Activated CD4-positive, alpha-beta T cell treated with anti-CD3 and anti-CD28 coated beads, Interleukin-2, amount 10 ng/mL, durations not matched to agents 24 days and 14 days (primary cell): Measurements from ENCODE around the gene WDR7. TPM values are rescaled to one million over a fixed set of nuclear protein-coding genes. Genes with fewer than 3 reads are reported as not detected.

Experiments
- DNase-seq: peaks from one replicate; pipeline ENCODE4 v3.0.0; 2022
- H3K27ac Mint-ChIP-seq: one replicate; pipeline ENCODE4 v1.8.0; 2022; ENCODE audit warnings: mild to moderate bottlenecking, mixed read lengths
- H3K27me3 Mint-ChIP-seq: one replicate; pipeline ENCODE4 v1.8.0; 2022; ENCODE audit warnings: mixed read lengths
- H3K36me3 Mint-ChIP-seq: one replicate; pipeline ENCODE4 v1.8.0; 2022; ENCODE audit warnings: low read depth, mild to moderate bottlenecking, mixed read lengths
- H3K4me1 Mint-ChIP-seq: one replicate; pipeline ENCODE4 v1.8.0; 2021; ENCODE audit warnings: mixed read lengths
- H3K4me3 Mint-ChIP-seq: one replicate; pipeline ENCODE4 v1.8.0; 2022; ENCODE audit warnings: mild to moderate bottlenecking, moderate library complexity, mixed read lengths
- H3K9me3 Mint-ChIP-seq: one replicate; pipeline ENCODE4 v1.8.0; 2021; ENCODE audit warnings: mixed read lengths
- intact Hi-C: fragments of 100-400 bp; cut with micrococcal nuclease; formaldehyde crosslinking; loops from one replicate; pipeline ENCODE4 v1.15.1; 2023
- total RNA-seq: library from RNA; stranded (reverse); gene quantifications from 2 replicates; pipeline ENCODE4 v1.2.3, GENCODE V29; 2022

WDR7 gene
- total RNA-seq, 1 donor from 2014 or later = 26.0 TPM

GRCh38 chr18:56982766-56983165 lies 331.6 kb downstream of the WDR7 start:
- Mint-ChIP-seq H3K9me3 (peaks cover 4% of the 10 kb centered on the region), H3K27me3 (no peaks in the 10 kb centered on the region), H3K36me3 (no peaks in the 10 kb centered on the region), H3K27ac (no peak overlapping the region), H3K4me3 (no peak overlapping the region), H3K4me1 (peaks cover 3% of the 10 kb centered on the region)
- intact Hi-C loops = no loop called here
- no peak for DNase-seq

- DNase-seq = no peak
- Mint-ChIP-seq H3K27me3 (no peaks in the 10 kb centered on the region), H3K36me3 (no peaks in the 10 kb centered on the region), H3K4me1 (peaks cover 3% of the 10 kb centered on the region), H3K9me3 (peaks cover 4% of the 10 kb centered on the region), H3K4me3 (no peak overlapping the region), H3K27ac (no peak overlapping the region)
- intact Hi-C loops = no loop called here
Observed at GRCh38 chr18:56983275-56983992, 332.3 kb downstream of the WDR7 start.

DNA sequence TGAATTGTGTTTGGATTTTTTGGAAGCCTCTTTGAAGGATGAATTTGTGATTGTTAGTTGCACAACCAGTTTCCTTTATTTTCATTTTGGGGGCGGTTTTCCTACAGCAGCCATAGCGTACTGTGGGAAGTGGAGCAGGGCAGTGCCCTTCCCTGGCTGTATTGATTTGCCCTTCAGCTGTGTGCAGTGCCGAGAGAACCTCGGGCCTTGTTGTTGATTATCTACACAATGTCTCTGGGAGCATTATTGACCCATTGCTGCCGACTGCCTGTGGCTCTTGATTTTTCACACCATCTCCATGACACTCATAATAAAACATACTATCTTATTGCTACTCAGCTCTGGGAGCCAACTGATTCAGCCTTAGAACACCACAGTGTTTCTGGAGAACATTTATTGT lies 333.6 kb downstream of the WDR7 start:
- H3K4me3 Mint-ChIP-seq = no peak overlapping the region
- peaks cover 4% of the 10 kb centered on the region for H3K9me3 Mint-ChIP-seq
- H3K27ac Mint-ChIP-seq = no peak overlapping the region
- H3K36me3 Mint-ChIP-seq = no peaks in the 10 kb centered on the region
- peaks cover 3% of the 10 kb centered on the region for H3K4me1 Mint-ChIP-seq
- DNase-seq = no peak
- intact Hi-C loops = no loop called here
- H3K27me3 Mint-ChIP-seq = no peaks in the 10 kb centered on the region

DNA sequence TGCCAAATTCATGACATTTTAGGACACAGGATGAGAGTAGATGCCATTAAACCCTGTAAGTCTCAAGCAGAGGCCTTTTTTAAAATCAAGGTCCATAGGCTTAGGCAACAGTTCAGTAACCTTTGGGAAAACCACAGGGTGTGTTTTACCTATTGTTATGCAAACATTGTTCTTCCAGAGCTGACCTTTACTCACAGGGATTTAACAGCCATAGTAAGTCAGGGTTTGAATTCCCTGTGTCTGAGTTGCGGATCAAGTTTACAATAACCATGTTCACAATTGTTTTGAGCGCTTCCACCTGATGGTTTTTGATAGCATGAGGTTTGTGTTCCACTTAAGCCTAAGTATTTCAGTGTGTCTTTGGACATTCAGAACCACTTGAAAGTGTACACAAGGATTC lies 335.7 kb downstream of the WDR7 start:
- no peak overlapping the region for H3K27ac Mint-ChIP-seq
- no peaks in the 10 kb centered on the region for H3K27me3 Mint-ChIP-seq
- peaks cover 3% of the 10 kb centered on the region for H3K4me1 Mint-ChIP-seq
- H3K4me3 Mint-ChIP-seq = no peak overlapping the region
- intact Hi-C loops = no loop called here
- no peak for DNase-seq
- H3K36me3 Mint-ChIP-seq = peaks cover 3% of the 10 kb centered on the region
- H3K9me3 Mint-ChIP-seq = no peaks in the 10 kb centered on the region

- intact Hi-C loops = no loop called here
- Mint-ChIP-seq H3K4me1 (peaks cover 5% of the 10 kb centered on the region), H3K27me3 (no peaks in the 10 kb centered on the region), H3K4me3 (no peak overlapping the region), H3K36me3 (peaks cover 3% of the 10 kb centered on the region), H3K9me3 (no peaks in the 10 kb centered on the region), H3K27ac (no peak overlapping the region)
- DNase-seq = no peak
Observed at GRCh38 chr18:56987236-56987635, 336.1 kb downstream of the WDR7 start.

DNA sequence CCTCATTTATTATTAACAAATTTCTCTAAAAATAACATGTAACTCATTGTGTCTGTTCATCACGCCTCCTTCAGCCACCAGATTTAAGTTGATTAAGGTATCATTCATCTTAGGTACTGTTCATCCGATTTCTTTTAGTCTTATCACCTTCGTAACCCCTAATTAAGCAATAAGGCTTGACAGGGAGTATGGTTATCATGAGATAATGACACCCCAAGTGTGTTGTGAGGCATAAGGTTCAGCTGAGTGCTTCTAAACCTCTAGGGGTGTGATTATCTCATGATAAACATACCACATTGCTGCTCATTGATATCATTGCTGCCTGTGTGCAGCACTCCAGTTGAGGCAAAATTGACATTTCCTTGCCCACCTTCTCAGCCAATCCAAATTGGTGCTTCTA lies 336.9 kb downstream of the WDR7 start:
- no peaks in the 10 kb centered on the region for H3K27me3 Mint-ChIP-seq
- no peak for DNase-seq
- intact Hi-C loops = no loop called here
- no peak overlapping the region for H3K4me3 Mint-ChIP-seq
- peaks cover 8% of the 10 kb centered on the region for H3K4me1 Mint-ChIP-seq
- no peaks in the 10 kb centered on the region for H3K9me3 Mint-ChIP-seq
- H3K27ac Mint-ChIP-seq = no peak overlapping the region
- peaks cover 6% of the 10 kb centered on the region for H3K36me3 Mint-ChIP-seq

DNA sequence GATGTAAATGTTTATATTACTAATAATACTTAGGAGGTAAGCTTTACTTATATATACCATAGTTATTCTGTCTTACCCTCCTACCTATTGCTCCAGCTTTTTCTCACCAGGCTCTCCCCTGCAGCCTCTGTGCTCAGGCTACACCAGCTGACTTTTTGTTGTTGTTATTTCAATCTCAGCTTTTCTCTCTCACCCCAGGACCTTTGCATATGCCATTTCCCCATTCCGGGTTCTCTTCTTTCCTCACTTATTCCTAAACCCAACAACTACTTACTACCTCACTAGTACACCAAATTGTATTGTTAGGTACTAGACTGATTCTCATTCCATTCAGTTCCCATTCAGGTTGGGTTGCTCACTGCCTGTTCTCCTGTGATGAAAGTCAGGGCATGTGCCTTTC lies 339.5 kb downstream of the WDR7 start:
- no peak overlapping the region for H3K4me3 Mint-ChIP-seq
- H3K27ac Mint-ChIP-seq = no peak overlapping the region
- no peaks in the 10 kb centered on the region for H3K27me3 Mint-ChIP-seq
- H3K36me3 Mint-ChIP-seq = peaks cover 6% of the 10 kb centered on the region
- H3K9me3 Mint-ChIP-seq = no peaks in the 10 kb centered on the region
- intact Hi-C loops = no loop called here
- peaks cover 9% of the 10 kb centered on the region for H3K4me1 Mint-ChIP-seq
- DNase-seq = no peak

DNA sequence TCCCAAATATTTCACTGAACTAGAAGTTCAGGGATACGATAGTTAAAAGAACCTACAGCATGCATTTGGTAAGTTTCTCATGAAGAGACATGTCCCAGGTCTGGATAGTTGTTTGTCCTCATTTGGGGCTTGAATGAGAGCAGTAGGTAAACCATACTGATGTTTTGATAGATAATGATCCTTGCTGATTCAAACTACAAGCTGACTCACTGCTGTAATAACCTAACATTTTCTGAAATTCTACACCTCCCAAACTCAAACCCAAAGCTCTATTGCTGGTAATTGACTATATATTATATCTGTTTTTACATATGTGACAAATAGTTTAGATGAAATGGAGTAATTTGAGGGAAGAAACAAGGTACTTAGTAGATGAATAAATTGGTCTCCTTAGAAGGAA lies 341.6 kb downstream of the WDR7 start:
- H3K4me1 Mint-ChIP-seq = peaks cover 12% of the 10 kb centered on the region
- no peaks in the 10 kb centered on the region for H3K27me3 Mint-ChIP-seq
- no peak for DNase-seq
- intact Hi-C loops = loop anchor here (1.0 kb wide), 1 partner anchor 12 kb away; no protein-coding TSS in a partner anchor
- H3K36me3 Mint-ChIP-seq = peaks cover 7% of the 10 kb centered on the region
- no peak overlapping the region for H3K4me3 Mint-ChIP-seq
- no peaks in the 10 kb centered on the region for H3K9me3 Mint-ChIP-seq
- peak overlapping the region; percentile 72 for H3K27ac Mint-ChIP-seq

- H3K9me3 Mint-ChIP-seq = no peaks in the 10 kb centered on the region
- H3K27me3 Mint-ChIP-seq = no peaks in the 10 kb centered on the region
- peaks cover 14% of the 10 kb centered on the region for H3K4me1 Mint-ChIP-seq
- H3K36me3 Mint-ChIP-seq = peaks cover 7% of the 10 kb centered on the region
- H3K4me3 Mint-ChIP-seq = no peak overlapping the region
- no peak overlapping the region for H3K27ac Mint-ChIP-seq
- intact Hi-C loops = no loop called here
- DNase-seq = no peak
Observed at GRCh38 chr18:56995579-56996188, 344.5 kb downstream of the WDR7 start.

DNA sequence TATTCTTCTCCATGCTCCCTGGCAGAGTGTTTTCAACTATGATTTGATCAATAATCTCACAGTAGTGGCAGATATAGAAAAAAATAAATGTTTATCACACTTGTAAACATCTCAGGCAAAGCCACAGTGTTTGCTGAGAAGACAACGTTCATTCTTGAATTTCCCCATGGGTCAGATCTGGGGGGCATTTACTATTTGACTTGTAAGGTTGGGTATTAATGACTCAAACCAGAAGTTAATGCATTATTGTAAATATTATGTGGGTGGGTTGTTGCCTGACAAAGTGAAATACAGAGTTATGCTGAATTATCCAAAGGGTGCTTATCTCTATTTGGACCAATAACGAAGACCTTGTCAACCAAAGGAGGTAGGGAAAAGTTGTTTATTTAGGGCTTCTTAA lies 346.0 kb downstream of the WDR7 start:
- Mint-ChIP-seq H3K4me1 (peaks cover 12% of the 10 kb centered on the region), H3K36me3 (peaks cover 5% of the 10 kb centered on the region), H3K4me3 (no peak overlapping the region), H3K27ac (no peak overlapping the region), H3K9me3 (no peaks in the 10 kb centered on the region), H3K27me3 (no peaks in the 10 kb centered on the region)
- intact Hi-C loops = no loop called here
- no peak for DNase-seq

DNA sequence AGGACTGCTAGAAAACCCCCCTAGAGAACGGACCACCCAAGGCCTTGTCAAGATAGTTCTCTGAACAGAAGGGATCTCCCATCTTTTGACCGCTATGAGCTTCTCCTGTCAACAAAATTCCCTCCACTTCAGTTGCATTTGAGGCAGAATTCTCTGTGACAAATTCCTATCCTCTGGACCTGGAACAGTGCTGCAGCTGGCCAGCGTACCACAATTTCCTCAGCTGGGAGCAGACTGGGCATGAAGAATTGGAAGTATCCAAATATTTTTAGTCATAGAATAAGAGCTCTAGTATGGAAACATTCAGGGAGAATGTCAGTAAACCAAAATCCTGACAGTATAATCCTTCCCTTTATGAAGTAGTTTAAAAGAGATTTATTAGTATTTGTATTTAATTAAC lies 348.7 kb downstream of the WDR7 start:
- peaks cover 2% of the 10 kb centered on the region for H3K36me3 Mint-ChIP-seq
- peaks cover 15% of the 10 kb centered on the region for H3K4me1 Mint-ChIP-seq
- intact Hi-C loops = loop anchor here (5.0 kb wide), 1 partner anchor 283 kb away; no protein-coding TSS in a partner anchor
- no peak for DNase-seq
- no peak overlapping the region for H3K27ac Mint-ChIP-seq
- no peaks in the 10 kb centered on the region for H3K27me3 Mint-ChIP-seq
- H3K9me3 Mint-ChIP-seq = no peaks in the 10 kb centered on the region
- H3K4me3 Mint-ChIP-seq = no peak overlapping the region

DNA sequence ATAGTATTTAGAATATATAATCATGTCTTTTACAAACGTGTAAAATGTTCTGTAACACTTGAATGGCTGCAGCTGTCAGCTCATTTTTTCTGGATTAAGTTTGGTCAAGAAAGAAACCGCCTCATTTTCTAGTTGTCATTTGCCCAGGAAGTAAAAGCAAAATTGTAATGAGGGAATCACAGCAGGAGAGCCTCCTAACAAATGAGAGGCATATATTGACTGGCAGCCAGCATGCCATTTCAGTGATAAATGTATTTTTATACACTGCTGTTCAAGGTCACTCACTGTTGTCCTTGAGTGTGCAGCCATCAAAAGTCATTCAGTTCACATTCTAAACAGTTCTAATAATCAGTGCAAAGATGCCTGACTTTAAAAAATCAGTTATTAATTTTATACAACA lies 351.5 kb downstream of the WDR7 start:
- no peak for DNase-seq
- Mint-ChIP-seq H3K27ac (no peak overlapping the region), H3K27me3 (no peaks in the 10 kb centered on the region), H3K9me3 (no peaks in the 10 kb centered on the region), H3K36me3 (peaks cover 2% of the 10 kb centered on the region), H3K4me3 (no peak overlapping the region), H3K4me1 (peaks cover 15% of the 10 kb centered on the region)
- intact Hi-C loops = loop anchor here (5.0 kb wide), 1 partner anchor 285 kb away; no protein-coding TSS in a partner anchor

DNA sequence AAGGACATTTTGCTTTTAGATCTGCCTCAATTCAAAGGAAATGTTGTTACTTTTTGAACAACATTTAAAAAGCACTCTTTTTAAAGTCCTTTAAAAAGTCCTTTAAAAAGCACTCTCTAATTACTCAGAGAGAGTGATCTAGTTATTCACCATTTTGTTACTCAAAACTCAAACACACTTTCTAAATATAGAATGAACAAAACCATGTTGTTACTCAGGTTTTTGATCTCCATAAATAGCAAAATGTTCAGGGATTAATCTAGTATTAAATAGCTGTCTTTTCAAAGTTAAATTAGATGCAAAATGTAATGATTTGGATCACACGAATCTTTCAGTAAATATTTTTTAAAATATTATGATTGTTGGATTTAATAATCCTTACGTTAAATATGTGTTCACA lies 352.2 kb downstream of the WDR7 start:
- Mint-ChIP-seq H3K4me1 (peaks cover 21% of the 10 kb centered on the region), H3K9me3 (no peaks in the 10 kb centered on the region), H3K36me3 (no peaks in the 10 kb centered on the region), H3K27ac (no peak overlapping the region), H3K4me3 (no peak overlapping the region), H3K27me3 (no peaks in the 10 kb centered on the region)
- intact Hi-C loops = loop anchor here (5.0 kb wide), 1 partner anchor 286 kb away; no protein-coding TSS in a partner anchor
- no peak for DNase-seq

DNA sequence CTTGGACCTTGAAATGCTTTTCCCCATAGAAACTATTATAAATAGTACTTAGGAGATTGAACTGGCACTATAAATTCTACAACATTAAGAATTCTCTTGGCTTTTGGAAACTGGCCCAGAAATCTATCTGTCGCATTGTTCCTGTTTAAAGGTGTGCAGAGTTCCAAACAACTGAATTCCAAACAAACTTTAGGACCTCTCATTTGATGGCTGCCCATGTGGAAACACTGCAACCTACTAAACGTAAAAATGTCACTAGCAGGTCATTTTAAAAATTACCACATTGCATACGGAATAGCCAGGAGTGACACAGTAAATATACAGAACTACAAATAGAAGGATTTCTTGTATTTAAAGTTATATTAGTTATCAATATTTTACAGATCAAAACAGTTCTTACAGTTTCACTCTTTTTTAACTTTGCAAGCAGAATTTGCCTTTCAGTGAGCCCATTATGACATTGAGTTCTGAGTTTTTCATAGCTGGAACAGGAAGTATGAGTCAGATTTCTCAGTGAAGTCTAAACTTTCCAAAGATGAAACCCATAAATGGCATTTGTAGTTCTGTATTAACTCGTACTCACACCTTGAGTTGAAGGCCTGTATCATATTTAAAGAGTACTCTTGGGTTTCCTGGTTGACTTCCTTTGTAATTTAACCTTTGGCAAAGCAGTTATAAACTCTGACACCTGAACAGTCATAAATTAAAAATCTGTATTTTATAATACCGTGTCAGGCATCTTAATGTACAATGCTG lies 353.4 kb downstream of the WDR7 start:
- H3K27me3 Mint-ChIP-seq = no peaks in the 10 kb centered on the region
- peak overlapping the region; percentile 40 for H3K4me3 Mint-ChIP-seq
- intact Hi-C loops = loop anchor here (1.0 to 5.0 kb wide), 3 partner anchors 11 to 287 kb away; no protein-coding TSS in a partner anchor
- no peaks in the 10 kb centered on the region for H3K36me3 Mint-ChIP-seq
- H3K27ac Mint-ChIP-seq = peak overlapping the region; percentile 73
- no peaks in the 10 kb centered on the region for H3K9me3 Mint-ChIP-seq
- H3K4me1 Mint-ChIP-seq = peaks cover 21% of the 10 kb centered on the region
- no peak for DNase-seq
